Stimulated activated effector memory CD8-positive, alpha-beta T cell treated with anti-CD3 and anti-CD28 coated beads, Interleukin-12 subunit alpha, Interleukin-12 subunit beta, amount 100 ng/mL, for 72 hours (primary cell): ENCODE data around the gene UNC13B.
"Not testable (repeated sequence)": the region's sequence is repeated elsewhere in the genome, so short reads cannot be mapped to it uniquely, and the experiment has no call there.

Experiments
- ATAC-seq: fragments of 150-1000 bp; cut with Tn5 transposase; 2 replicates; pipeline ENCODE4 v1.10.0; 2021
- DNase-seq, 2 donors: peaks; one replicate each; pipeline ENCODE4 v3.0.0; 2021 to 2022; ENCODE audit warnings: low spot score in 2 of 2
- H3K27ac Mint-ChIP-seq: one replicate; pipeline ENCODE4 v1.8.0; 2022; ENCODE audit warnings: mild to moderate bottlenecking, mixed read lengths
- H3K36me3 Mint-ChIP-seq: one replicate; pipeline ENCODE4 v1.8.0; 2022; ENCODE audit warnings: mild to moderate bottlenecking, mixed read lengths
- H3K4me1 Mint-ChIP-seq: one replicate; pipeline ENCODE4 v1.8.0; 2022; ENCODE audit warnings: mixed read lengths
- H3K4me3 Mint-ChIP-seq: one replicate; pipeline ENCODE4 v1.8.0; 2022; ENCODE audit warnings: mild to moderate bottlenecking, mixed read lengths
- H3K9me3 Mint-ChIP-seq: one replicate; pipeline ENCODE4 v1.8.0; 2022; ENCODE audit warnings: mixed read lengths

The UNC13B gene

DNA sequence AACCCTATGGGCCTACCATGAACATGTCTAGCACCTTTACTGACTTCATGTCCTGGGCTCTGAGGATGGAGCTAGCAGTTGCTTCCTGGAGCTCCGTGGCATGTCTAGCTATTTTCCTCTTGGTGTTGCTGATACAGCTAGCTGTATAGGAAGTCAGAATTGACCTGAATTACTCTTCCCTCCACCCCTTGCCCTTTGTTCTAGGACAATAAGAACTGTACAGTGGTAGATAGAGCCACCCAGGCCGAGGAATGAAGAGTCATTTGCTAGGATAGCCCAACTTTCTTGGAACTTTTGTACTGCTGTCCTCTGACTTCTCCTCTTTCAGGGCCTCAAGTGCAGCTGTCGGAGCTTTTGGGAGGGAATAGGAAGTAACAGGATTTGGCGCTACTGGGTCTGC is 218.2 kb downstream of the UNC13B start:
- no peaks in the 10 kb centered on the region for H3K36me3 Mint-ChIP-seq
- H3K9me3 Mint-ChIP-seq: no peaks in the 10 kb centered on the region
- no peak overlapping the region for H3K27ac Mint-ChIP-seq
- H3K4me3 Mint-ChIP-seq: no peak overlapping the region
- DNase-seq: no peak
- ATAC-seq: no peak
- H3K4me1 Mint-ChIP-seq: no peaks in the 10 kb centered on the region

- Mint-ChIP-seq H3K4me3 (no peak overlapping the region), H3K4me1 (no peaks in the 10 kb centered on the region), H3K36me3 (no peaks in the 10 kb centered on the region), H3K27ac (no peak overlapping the region), H3K9me3 (no peaks in the 10 kb centered on the region)
- DNase-seq: no peak
- ATAC-seq: peak; percentile 33
These were observed 218.8 kb downstream of the UNC13B start for GRCh38 chr9:35380619-35381018.

- ATAC-seq (no peak), DNase-seq (no peak)
- Mint-ChIP-seq H3K27ac (no peak overlapping the region), H3K36me3 (no peaks in the 10 kb centered on the region), H3K4me3 (no peak overlapping the region), H3K4me1 (no peaks in the 10 kb centered on the region), H3K9me3 (no peaks in the 10 kb centered on the region)
These were observed 223.2 kb downstream of the UNC13B start for GRCh38 chr9:35385042-35385441.

DNA sequence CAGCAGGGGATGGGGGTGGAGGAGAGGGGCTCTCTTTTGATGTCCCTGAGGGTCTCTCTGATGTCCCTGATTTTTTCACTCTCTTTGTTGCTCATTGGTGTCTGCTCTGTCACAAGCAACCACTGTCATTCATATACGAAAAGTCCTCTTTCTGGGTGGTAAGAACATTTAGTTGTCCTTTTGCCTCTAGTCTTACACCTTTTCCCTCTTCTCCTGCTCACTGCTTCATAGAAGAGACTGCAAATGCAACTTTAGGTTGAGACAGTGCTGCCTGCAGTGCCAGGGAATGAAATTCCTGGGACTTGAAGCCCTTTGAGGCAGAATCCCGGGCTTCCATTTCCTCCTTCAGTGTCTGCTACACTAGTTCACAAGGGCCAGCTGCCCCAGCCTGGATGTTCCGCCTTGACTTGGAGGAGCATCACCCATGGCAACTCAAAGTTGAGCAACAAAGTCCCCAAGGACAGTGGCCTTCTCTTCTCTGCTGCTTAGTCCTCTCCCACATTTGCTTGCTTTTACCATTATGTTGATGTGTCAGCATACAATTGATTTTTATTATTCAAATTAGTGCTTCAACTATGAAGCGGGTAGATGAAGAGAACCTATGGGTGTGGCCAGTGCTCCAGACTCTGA is 233.4 kb downstream of the UNC13B start:
- Mint-ChIP-seq H3K27ac (no peak overlapping the region), H3K4me1 (no peaks in the 10 kb centered on the region), H3K36me3 (no peaks in the 10 kb centered on the region), H3K9me3 (no peaks in the 10 kb centered on the region), H3K4me3 (no peak overlapping the region)
- DNase-seq (no peak), ATAC-seq (no peak)

DNA sequence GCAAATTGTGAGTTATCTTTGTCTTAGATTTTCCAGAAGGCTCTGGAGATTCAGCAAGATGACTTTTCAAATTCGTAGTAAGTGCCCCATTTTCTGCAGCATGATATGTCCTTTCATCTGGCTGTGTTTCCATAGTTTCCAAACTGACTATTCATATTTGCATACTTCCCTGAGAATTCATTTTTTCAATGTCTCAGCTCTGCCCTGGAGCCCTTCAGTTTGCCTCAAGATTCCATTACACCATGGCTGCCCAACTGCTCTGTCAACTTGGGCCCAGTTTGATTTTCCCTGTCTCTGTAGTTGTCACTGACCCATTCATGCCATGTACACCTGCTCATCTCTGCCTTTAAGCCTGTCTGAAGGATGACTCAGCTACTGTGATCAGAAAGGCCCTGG is 233.9 kb downstream of the UNC13B start:
- H3K36me3 Mint-ChIP-seq: no peaks in the 10 kb centered on the region
- DNase-seq (no peak), ATAC-seq (no peak)
- H3K9me3 Mint-ChIP-seq: no peaks in the 10 kb centered on the region
- no peak overlapping the region for H3K4me3 Mint-ChIP-seq
- H3K4me1 Mint-ChIP-seq: no peaks in the 10 kb centered on the region
- H3K27ac Mint-ChIP-seq: no peak overlapping the region

- no peaks in the 10 kb centered on the region for H3K4me1 Mint-ChIP-seq
- H3K9me3 Mint-ChIP-seq: no peaks in the 10 kb centered on the region
- no peaks in the 10 kb centered on the region for H3K36me3 Mint-ChIP-seq
- H3K27ac Mint-ChIP-seq: no peak overlapping the region
- no peak overlapping the region for H3K4me3 Mint-ChIP-seq
- no peak for DNase-seq
- no peak for ATAC-seq
These were observed 234.9 kb downstream of the UNC13B start for GRCh38 chr9:35396560-35397215.

- peak; percentile 5 for ATAC-seq
- no peaks in the 10 kb centered on the region for H3K9me3 Mint-ChIP-seq
- peak in 1 of 2 donors; percentile 38 for DNase-seq
- H3K4me3 Mint-ChIP-seq: no peak overlapping the region
- no peaks in the 10 kb centered on the region for H3K4me1 Mint-ChIP-seq
- no peaks in the 10 kb centered on the region for H3K36me3 Mint-ChIP-seq
- no peak overlapping the region for H3K27ac Mint-ChIP-seq
These were observed 235.4 kb downstream of the UNC13B start for GRCh38 chr9:35397216-35397698.

GRCh38 chr9:35397923-35398322 is 236.1 kb downstream of the UNC13B start:
- peak in 1 of 2 donors; percentile 12 for DNase-seq
- Mint-ChIP-seq H3K9me3 (no peaks in the 10 kb centered on the region), H3K27ac (peak overlapping the region; percentile 36), H3K36me3 (no peaks in the 10 kb centered on the region), H3K4me1 (no peaks in the 10 kb centered on the region), H3K4me3 (no peak overlapping the region)
- no peak for ATAC-seq

GRCh38 chr9:35398651-35399335 is 237.0 kb downstream of the UNC13B start:
- Mint-ChIP-seq H3K27ac (no peak overlapping the region), H3K36me3 (no peaks in the 10 kb centered on the region), H3K4me1 (no peaks in the 10 kb centered on the region), H3K4me3 (no peak overlapping the region), H3K9me3 (no peaks in the 10 kb centered on the region)
- no peak for ATAC-seq
- DNase-seq: no peak

DNA sequence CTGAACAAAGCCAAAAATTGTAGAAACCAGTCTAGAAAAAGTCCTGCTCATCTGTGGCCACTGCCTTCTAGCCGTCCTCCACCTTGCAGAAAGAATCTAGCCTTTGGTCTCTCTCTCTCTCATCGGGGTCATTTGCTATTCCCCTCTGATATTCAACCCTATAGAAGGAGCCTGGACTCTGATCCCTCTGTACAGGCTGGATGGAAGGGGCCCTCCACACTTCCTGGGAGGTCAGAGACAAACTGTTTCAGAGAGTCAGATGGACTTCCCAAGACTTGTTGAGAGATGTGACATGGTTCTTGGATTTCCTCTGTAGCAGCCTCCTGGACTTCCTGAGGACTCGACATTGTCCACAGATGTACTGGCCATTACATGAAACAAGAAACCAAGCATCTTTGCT is 243.1 kb downstream of the UNC13B start:
- no peak for DNase-seq
- ATAC-seq: no peak
- Mint-ChIP-seq H3K27ac (no peak overlapping the region), H3K36me3 (no peaks in the 10 kb centered on the region), H3K4me1 (peaks cover 7% of the 10 kb centered on the region), H3K9me3 (no peaks in the 10 kb centered on the region), H3K4me3 (no peak overlapping the region)

GRCh38 chr9:35406183-35406959 is 244.6 kb downstream of the UNC13B start:
- ATAC-seq (peak; percentile 37), DNase-seq (peak in 1 of 2 donors; percentile 57)
- no peak overlapping the region for H3K4me3 Mint-ChIP-seq
- no peaks in the 10 kb centered on the region for H3K9me3 Mint-ChIP-seq
- H3K27ac Mint-ChIP-seq: no peak overlapping the region
- H3K4me1 Mint-ChIP-seq: peaks cover 7% of the 10 kb centered on the region
- no peaks in the 10 kb centered on the region for H3K36me3 Mint-ChIP-seq

DNA sequence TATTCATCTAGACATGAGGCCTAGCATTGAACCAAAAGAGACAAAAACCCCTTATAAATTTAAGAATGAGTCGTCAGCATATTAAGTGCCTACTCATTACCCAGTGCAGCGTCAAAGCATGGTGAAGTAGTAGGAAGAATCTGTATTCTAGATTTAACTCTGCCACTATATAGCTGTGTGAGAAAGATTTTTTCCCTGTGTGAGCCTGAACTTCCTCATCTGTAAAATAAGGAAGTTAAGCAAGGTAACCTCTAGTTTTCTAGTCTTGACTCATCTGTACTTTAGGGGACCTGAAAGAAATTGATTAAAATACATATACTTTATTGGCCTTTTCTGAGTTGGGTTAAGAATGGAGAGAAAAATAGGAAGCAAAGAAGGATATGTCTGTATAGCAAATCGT is 246.0 kb downstream of the UNC13B start:
- Mint-ChIP-seq H3K4me1 (peaks cover 7% of the 10 kb centered on the region), H3K36me3 (no peaks in the 10 kb centered on the region), H3K9me3 (no peaks in the 10 kb centered on the region), H3K27ac (no peak overlapping the region), H3K4me3 (no peak overlapping the region)
- DNase-seq (no peak), ATAC-seq (no peak)

- H3K36me3 Mint-ChIP-seq, DNase-seq, H3K4me1 Mint-ChIP-seq, H3K9me3 Mint-ChIP-seq, ATAC-seq, H3K4me3 Mint-ChIP-seq, H3K27ac Mint-ChIP-seq: not testable (repeated sequence)
These were observed 247.6 kb downstream of the UNC13B start for GRCh38 chr9:35409434-35409833.

DNA sequence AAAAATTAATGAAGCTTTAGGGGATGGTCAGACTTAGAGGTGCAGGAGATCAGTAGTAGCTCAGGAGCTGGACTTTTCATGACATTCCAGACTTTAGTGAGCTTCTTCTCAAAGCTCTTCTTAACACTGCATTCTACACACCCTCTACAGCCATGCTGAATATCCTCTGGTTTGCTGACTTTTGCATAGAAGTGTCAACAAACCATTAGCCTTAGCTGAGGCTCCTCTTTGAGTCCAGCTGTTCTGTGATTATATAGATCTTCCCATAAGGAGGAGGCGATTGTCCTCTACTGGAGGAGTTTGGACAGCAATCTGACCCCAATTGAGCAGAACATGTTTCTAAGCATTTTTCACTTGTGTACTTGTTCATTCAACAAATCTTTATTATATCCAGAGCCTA is 253.1 kb downstream of the UNC13B start:
- Mint-ChIP-seq H3K36me3 (no peaks in the 10 kb centered on the region), H3K4me3 (no peak overlapping the region), H3K27ac (no peak overlapping the region), H3K4me1 (no peaks in the 10 kb centered on the region), H3K9me3 (no peaks in the 10 kb centered on the region)
- no peak for ATAC-seq
- DNase-seq: no peak

- no peaks in the 10 kb centered on the region for H3K4me1 Mint-ChIP-seq
- H3K27ac Mint-ChIP-seq: no peak overlapping the region
- no peak for DNase-seq
- H3K36me3 Mint-ChIP-seq: no peaks in the 10 kb centered on the region
- no peaks in the 10 kb centered on the region for H3K9me3 Mint-ChIP-seq
- no peak overlapping the region for H3K4me3 Mint-ChIP-seq
- no peak for ATAC-seq
These were observed 253.7 kb downstream of the UNC13B start for GRCh38 chr9:35415402-35416097.
